K562 (cell line): Measurements from ENCODE around the gene JAM2. TPM values are rescaled to one million over a fixed set of nuclear protein-coding genes. Genes with fewer than 3 reads are reported as not detected.

Source experiments
- CAMTA2 ChIP-seq: fragments of 250-450 bp; sonication (Bioruptor Pico); conservative IDR thresholded peaks from 2 replicates; pipeline ENCODE4 v1.5.1; 2022
- EGR1 ChIP-seq: fragments of 450-650 bp; conservative IDR thresholded peaks from 2 replicates; pipeline ENCODE4 v1.6.1; 2017; ENCODE audit warnings: mild to moderate bottlenecking
- MTA1 ChIP-seq: fragments of 450-650 bp; IDR thresholded peaks from 2 replicates; pipeline ENCODE4 v1.6.1; 2017; ENCODE audit warnings: borderline replicate concordance
- polyA plus RNA-seq, 8 experiments: library from polyadenylated mRNA; depleted of rRNA in 4 of 8; stranded (reverse) in 5 of 8; unstranded in 3 of 8; fragments of >200 nt; fragmentation: Nextera tagmentation in 2 of 8; fragmentation: Illumina TruSeq in 1 of 8; extraction: Ambion mirVana in 2 of 8; extraction: Trizol in 1 of 8; gene quantifications; 2 replicates each; pipeline versions ENCODE4 v1.2.1 to v1.2.3, GENCODE V29; 2011 to 2014; ENCODE audit warnings: inconsistent platforms in 1 of 8, missing spikeins in 1 of 8
- total RNA-seq, 7 experiments: library from RNA; depleted of rRNA in 6 of 7; stranded (reverse); fragments of >200 nt in 6 of 7; fragmentation: Illumina TruSeq in 2 of 7; extraction: Trizol in 2 of 7; gene quantifications; 2 replicates each; pipeline versions ENCODE4 v1.2.1 to v1.2.3, GENCODE V29; 2011 to 2021; ENCODE audit warnings: low replicate concordance in 1 of 7
- TF ChIP-seq, protein P1 (sequence below): fragments of 250-450 bp; sonication (Bioruptor Pico); IDR thresholded peaks from 2 replicates; pipeline ENCODE4 v1.4.0; 2020; ENCODE audit warnings: mild to moderate bottlenecking, moderate library complexity
- TF ChIP-seq, protein P2 (sequence below), 3 experiments: IDR thresholded peaks in 2 of 3; conservative IDR thresholded peaks in 1 of 3; 2 replicates each; pipeline ENCODE4 v1.5.1; 2011 to 2012; ENCODE audit warnings: low read length in 3 of 3, mild to moderate bottlenecking in 3 of 3, control low read depth in 2 of 3, improper control_type of control experiment in 1 of 3, inconsistent platforms in 1 of 3, low read depth in 1 of 3, mixed read lengths in 1 of 3, moderate library complexity in 1 of 3; ENCODE audit not compliant: insufficient read depth in 2 of 3

JAM2 gene
- total and polyA plus RNA-seq, 9 of the 15 experiments (the other 6 are each of a cell fraction or from before 2014, with no cell fraction given): 0.03 to 0.08 (median 0.07) TPM; not detected in 6

DNA sequence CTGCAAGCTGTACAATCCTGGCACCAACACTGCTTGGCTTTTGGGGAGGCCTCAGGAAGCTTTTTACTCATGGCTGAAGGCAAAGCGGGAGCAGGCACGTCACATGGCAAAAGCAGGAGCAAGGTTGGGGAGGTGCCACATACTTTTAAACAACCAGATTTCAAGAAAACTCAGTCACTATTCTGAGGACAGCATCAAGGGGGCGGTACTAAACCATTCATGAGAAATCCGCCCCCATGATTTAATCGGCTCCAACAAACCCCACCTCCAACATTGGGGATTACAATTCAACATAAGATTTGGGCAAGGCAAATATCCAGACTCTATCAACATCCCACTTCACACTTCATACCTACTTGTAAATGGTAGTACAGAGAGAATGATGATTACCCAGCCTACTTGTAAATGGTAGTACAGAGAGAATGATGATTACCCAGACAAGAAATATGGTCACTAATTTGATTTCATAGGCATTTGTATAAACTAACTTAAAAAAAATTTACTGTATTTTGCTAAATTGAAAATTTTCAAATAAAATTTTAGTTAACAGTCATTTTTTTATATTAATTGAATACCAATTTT is 70.7 kb downstream of the JAM2 start (continued):
- TF ChIP-seq, protein P1, sequence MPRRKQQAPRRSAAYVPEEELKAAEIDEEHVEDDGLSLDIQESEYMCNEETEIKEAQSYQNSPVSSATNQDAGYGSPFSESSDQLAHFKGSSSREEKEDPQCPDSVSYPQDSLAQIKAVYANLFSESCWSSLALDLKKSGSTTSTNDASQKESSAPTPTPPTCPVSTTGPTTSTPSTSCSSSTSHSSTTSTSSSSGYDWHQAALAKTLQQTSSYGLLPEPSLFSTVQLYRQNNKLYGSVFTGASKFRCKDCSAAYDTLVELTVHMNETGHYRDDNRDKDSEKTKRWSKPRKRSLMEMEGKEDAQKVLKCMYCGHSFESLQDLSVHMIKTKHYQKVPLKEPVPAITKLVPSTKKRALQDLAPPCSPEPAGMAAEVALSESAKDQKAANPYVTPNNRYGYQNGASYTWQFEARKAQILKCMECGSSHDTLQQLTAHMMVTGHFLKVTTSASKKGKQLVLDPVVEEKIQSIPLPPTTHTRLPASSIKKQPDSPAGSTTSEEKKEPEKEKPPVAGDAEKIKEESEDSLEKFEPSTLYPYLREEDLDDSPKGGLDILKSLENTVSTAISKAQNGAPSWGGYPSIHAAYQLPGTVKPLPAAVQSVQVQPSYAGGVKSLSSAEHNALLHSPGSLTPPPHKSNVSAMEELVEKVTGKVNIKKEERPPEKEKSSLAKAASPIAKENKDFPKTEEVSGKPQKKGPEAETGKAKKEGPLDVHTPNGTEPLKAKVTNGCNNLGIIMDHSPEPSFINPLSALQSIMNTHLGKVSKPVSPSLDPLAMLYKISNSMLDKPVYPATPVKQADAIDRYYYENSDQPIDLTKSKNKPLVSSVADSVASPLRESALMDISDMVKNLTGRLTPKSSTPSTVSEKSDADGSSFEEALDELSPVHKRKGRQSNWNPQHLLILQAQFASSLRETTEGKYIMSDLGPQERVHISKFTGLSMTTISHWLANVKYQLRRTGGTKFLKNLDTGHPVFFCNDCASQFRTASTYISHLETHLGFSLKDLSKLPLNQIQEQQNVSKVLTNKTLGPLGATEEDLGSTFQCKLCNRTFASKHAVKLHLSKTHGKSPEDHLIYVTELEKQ: no peak
- TF ChIP-seq, protein P2, sequence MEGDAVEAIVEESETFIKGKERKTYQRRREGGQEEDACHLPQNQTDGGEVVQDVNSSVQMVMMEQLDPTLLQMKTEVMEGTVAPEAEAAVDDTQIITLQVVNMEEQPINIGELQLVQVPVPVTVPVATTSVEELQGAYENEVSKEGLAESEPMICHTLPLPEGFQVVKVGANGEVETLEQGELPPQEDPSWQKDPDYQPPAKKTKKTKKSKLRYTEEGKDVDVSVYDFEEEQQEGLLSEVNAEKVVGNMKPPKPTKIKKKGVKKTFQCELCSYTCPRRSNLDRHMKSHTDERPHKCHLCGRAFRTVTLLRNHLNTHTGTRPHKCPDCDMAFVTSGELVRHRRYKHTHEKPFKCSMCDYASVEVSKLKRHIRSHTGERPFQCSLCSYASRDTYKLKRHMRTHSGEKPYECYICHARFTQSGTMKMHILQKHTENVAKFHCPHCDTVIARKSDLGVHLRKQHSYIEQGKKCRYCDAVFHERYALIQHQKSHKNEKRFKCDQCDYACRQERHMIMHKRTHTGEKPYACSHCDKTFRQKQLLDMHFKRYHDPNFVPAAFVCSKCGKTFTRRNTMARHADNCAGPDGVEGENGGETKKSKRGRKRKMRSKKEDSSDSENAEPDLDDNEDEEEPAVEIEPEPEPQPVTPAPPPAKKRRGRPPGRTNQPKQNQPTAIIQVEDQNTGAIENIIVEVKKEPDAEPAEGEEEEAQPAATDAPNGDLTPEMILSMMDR (IDR thresholded peaks at IDR 0.05 in 2 of 3, conservative IDR thresholded peaks at IDR 0.05 in 1 of 3; ENCODE audit: insufficient read depth in 2 of 3, low read depth in 1 of 3, low read length in 3 of 3): peak; percentile 24 to 42 (median 26); a peak in 3 of 6 replicates
- no peak for TF ChIP-seq MTA1
- TF ChIP-seq EGR1: peak; percentile 69
- no peak for TF ChIP-seq CAMTA2
